Parathyroid adenoma (tissue), 2 donors: Measurements from ENCODE around the gene PADI6.

Source experiments
- H2AFZ ChIP-seq: fragments of 300-600 bp; sonication (generic); one replicate; pipeline ENCODE4 v1.7.0; 2017; ENCODE audit warnings: antibody characterized with exemption, mild to moderate bottlenecking
- H3K27ac ChIP-seq: fragments of 300-600 bp; sonication (generic); one replicate; pipeline ENCODE4 v1.7.0; 2017
- H3K27me3 ChIP-seq: fragments of 300-600 bp; sonication (generic); one replicate; pipeline ENCODE4 v1.7.0; 2017; ENCODE audit warnings: low read length; ENCODE audit not compliant: control insufficient read depth, insufficient read depth
- H3K36me3 ChIP-seq: fragments of 300-600 bp; sonication (generic); one replicate; pipeline ENCODE4 v1.7.0; 2017; ENCODE audit warnings: low read length; ENCODE audit not compliant: control insufficient read depth, insufficient read depth
- H3K4me1 ChIP-seq: fragments of 300-600 bp; sonication (generic); one replicate; pipeline ENCODE4 v1.7.0; 2017; ENCODE audit warnings: control low read depth
- H3K4me2 ChIP-seq: fragments of 300-600 bp; sonication (generic); one replicate; pipeline ENCODE4 v1.7.0; 2017; ENCODE audit warnings: low read length
- H3K4me3 ChIP-seq: fragments of 300-600 bp; sonication (generic); one replicate; pipeline ENCODE4 v1.7.0; 2017; ENCODE audit warnings: low read depth, low read length
- H3K79me2 ChIP-seq: fragments of 300-600 bp; sonication (generic); one replicate; pipeline ENCODE4 v1.7.0; 2017; ENCODE audit warnings: control low read depth
- H3K9ac ChIP-seq: fragments of 300-600 bp; sonication (generic); one replicate; pipeline ENCODE4 v1.7.0; 2017; ENCODE audit warnings: mild to moderate bottlenecking
- H3K9me3 ChIP-seq: fragments of 300-600 bp; sonication (generic); one replicate; pipeline ENCODE4 v1.7.0; 2017; ENCODE audit warnings: low read length; ENCODE audit not compliant: control insufficient read depth
- TF ChIP-seq, protein P1 (sequence below): fragments of 300-600 bp; sonication (generic); IDR thresholded peaks from one replicate; pipeline ENCODE4 v1.7.0; 2017; ENCODE audit warnings: antibody characterized with exemption, mild to moderate bottlenecking
- donor health status: primary hyperparathyroidism.

Gene PADI6

GRCh38 chr1:17371896-17372295 lies at the start of gene PADI6:
PADI6 (plus strand) TSS chr1:17372196; CDS start chr1:17372246, 50 bp downstream.
- Histone ChIP-seq H3K9ac (no peak within 1 kb of the TSS), H3K9me3 (no peaks in the 10 kb centered on the region), H2AFZ (no peak within 1 kb of the TSS), H3K79me2 (no peaks in the 10 kb centered on the region), H3K27me3 (no peaks in the 10 kb centered on the region), H3K4me2 (no peak within 1 kb of the TSS), H3K27ac (no peak within 1 kb of the TSS), H3K36me3 (no peaks in the 10 kb centered on the region), H3K4me1 (no peaks in the 10 kb centered on the region), H3K4me3 (no peak within 1 kb of the TSS)
- TF ChIP-seq, protein P1, sequence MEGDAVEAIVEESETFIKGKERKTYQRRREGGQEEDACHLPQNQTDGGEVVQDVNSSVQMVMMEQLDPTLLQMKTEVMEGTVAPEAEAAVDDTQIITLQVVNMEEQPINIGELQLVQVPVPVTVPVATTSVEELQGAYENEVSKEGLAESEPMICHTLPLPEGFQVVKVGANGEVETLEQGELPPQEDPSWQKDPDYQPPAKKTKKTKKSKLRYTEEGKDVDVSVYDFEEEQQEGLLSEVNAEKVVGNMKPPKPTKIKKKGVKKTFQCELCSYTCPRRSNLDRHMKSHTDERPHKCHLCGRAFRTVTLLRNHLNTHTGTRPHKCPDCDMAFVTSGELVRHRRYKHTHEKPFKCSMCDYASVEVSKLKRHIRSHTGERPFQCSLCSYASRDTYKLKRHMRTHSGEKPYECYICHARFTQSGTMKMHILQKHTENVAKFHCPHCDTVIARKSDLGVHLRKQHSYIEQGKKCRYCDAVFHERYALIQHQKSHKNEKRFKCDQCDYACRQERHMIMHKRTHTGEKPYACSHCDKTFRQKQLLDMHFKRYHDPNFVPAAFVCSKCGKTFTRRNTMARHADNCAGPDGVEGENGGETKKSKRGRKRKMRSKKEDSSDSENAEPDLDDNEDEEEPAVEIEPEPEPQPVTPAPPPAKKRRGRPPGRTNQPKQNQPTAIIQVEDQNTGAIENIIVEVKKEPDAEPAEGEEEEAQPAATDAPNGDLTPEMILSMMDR, result no peak

DNA sequence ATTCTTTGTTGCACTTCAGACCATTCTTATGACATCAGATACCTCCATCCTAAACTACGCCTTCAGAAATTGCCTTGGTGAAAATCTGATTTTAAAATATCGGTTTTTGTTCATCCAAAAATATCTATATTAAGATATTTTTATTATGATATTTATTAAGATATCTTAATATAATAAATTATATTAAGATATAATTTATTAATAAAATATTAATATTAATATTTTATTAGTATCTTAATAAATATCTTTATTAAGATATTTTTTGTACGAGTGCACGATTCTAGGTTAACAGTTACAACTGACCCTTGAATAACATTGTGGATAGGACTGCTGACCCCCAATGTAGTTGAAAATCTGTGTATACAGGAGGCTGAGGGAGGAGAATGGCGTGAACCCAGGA lies 43.1 kb upstream of the PADI6 start:
- Histone ChIP-seq H3K9me3 (no peaks in the 10 kb centered on the region), H3K9ac (no peak overlapping the region), H3K27ac (no peak overlapping the region), H3K4me3 (no peak overlapping the region), H3K4me1 (no peaks in the 10 kb centered on the region), H2AFZ (no peak overlapping the region), H3K27me3 (no peaks in the 10 kb centered on the region), H3K36me3 (no peaks in the 10 kb centered on the region), H3K79me2 (no peaks in the 10 kb centered on the region), H3K4me2 (no peak overlapping the region)
- TF ChIP-seq, protein P1, result no peak

GRCh38 chr1:17329610-17330009 lies 42.4 kb upstream of the PADI6 start:
- Histone ChIP-seq H3K4me2 (no peak overlapping the region), H3K4me3 (no peak overlapping the region), H3K79me2 (no peaks in the 10 kb centered on the region), H2AFZ (no peak overlapping the region), H3K36me3 (no peaks in the 10 kb centered on the region), H3K9ac (no peak overlapping the region), H3K9me3 (no peaks in the 10 kb centered on the region), H3K27ac (no peak overlapping the region), H3K27me3 (no peaks in the 10 kb centered on the region), H3K4me1 (no peaks in the 10 kb centered on the region)
- TF ChIP-seq, protein P1, result no peak

- no peaks in the 10 kb centered on the region for H3K36me3 ChIP-seq
- H2AFZ ChIP-seq, result no peak overlapping the region
- no peaks in the 10 kb centered on the region for H3K79me2 ChIP-seq
- H3K4me1 ChIP-seq, result no peaks in the 10 kb centered on the region
- H3K27ac ChIP-seq, result no peak overlapping the region
- H3K9me3 ChIP-seq, result no peaks in the 10 kb centered on the region
- no peaks in the 10 kb centered on the region for H3K27me3 ChIP-seq
- no peak overlapping the region for H3K4me3 ChIP-seq
- no peak overlapping the region for H3K9ac ChIP-seq
- TF ChIP-seq, protein P1, result no peak
- no peak overlapping the region for H3K4me2 ChIP-seq
These were observed 41.1 kb upstream of the PADI6 start for GRCh38 chr1:17330856-17331255.

DNA sequence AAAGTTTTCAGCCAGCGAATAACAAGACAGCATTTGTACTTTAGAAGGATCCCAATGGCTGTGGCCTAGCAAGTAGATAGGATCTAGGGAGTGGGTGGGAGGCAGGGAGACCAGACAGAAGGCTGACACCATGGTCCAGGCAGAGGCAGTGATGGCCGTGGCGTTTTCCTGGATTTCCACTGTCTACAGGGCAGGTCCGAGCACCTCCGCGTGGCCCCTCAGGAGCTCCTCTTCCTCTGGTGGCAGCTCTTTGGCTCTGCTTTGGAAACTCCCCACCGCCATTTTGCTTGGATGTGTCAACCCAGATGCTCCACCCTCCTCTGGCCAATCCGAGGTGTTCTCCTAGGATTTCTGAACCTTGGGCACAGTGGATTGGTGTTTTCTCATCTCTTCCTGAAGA lies 38.9 kb upstream of the PADI6 start:
- H3K36me3 ChIP-seq, result no peaks in the 10 kb centered on the region
- no peak overlapping the region for H3K4me3 ChIP-seq
- TF ChIP-seq, protein P1, result no peak
- H3K9ac ChIP-seq, result no peak overlapping the region
- H2AFZ ChIP-seq, result no peak overlapping the region
- no peaks in the 10 kb centered on the region for H3K9me3 ChIP-seq
- no peak overlapping the region for H3K4me2 ChIP-seq
- no peaks in the 10 kb centered on the region for H3K27me3 ChIP-seq
- H3K27ac ChIP-seq, result no peak overlapping the region
- H3K4me1 ChIP-seq, result no peaks in the 10 kb centered on the region
- H3K79me2 ChIP-seq, result no peaks in the 10 kb centered on the region
